Upper lobe of left lung (tissue), 4 donors: ENCODE measurements around the gene PIANP.

Experiments used
- POLR2A ChIP-seq, 4 donors: fragments of 450-650 bp; IDR thresholded peaks; one replicate each; pipeline ENCODE4 v1.5.1; 2016 to 2017; ENCODE audit warnings: antibody characterized with exemption in 4 of 4, mild to moderate bottlenecking in 2 of 4
- POLR2AphosphoS5 ChIP-seq, 2 donors: sonication (generic); formaldehyde crosslinking; IDR thresholded peaks; one replicate each; pipeline ENCODE4 v1.5.1; 2017; ENCODE audit warnings: antibody characterized with exemption in 2 of 2
- TF ChIP-seq, protein P1 (sequence below), 6 experiments: fragments of 450-650 bp in 4 of 6; fragments of 200-600 bp in 2 of 6; sonication (generic) in 2 of 6; IDR thresholded peaks; one replicate each; pipeline ENCODE4 v1.5.1; 2016 to 2019; ENCODE audit warnings: antibody characterized with exemption in 6 of 6

DNA sequence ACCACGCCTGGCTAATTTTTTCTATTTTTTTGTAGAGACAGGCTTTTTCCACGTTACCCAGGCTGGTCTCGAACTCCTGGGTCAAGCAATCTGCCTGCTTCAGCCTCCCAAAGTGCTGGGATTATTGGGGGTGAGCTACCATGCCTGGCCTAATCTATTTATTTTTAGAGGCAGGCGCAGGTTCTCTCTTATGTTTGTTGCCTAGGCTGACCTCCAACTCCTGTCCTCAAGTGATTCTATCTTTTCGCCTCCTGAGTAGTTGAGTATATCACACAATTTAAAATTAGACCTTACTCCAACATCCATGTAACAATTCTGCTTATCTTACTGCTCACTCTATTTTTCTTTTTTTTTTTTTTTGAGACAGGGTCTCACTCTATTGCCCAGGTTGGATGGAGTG is 46.6 kb downstream of the PIANP start:
- TF ChIP-seq, protein P1, sequence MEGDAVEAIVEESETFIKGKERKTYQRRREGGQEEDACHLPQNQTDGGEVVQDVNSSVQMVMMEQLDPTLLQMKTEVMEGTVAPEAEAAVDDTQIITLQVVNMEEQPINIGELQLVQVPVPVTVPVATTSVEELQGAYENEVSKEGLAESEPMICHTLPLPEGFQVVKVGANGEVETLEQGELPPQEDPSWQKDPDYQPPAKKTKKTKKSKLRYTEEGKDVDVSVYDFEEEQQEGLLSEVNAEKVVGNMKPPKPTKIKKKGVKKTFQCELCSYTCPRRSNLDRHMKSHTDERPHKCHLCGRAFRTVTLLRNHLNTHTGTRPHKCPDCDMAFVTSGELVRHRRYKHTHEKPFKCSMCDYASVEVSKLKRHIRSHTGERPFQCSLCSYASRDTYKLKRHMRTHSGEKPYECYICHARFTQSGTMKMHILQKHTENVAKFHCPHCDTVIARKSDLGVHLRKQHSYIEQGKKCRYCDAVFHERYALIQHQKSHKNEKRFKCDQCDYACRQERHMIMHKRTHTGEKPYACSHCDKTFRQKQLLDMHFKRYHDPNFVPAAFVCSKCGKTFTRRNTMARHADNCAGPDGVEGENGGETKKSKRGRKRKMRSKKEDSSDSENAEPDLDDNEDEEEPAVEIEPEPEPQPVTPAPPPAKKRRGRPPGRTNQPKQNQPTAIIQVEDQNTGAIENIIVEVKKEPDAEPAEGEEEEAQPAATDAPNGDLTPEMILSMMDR (IDR thresholded peaks at IDR 0.05) = no peak
- TF ChIP-seq POLR2A (IDR thresholded peaks at IDR 0.05) (no peak), POLR2AphosphoS5 (IDR thresholded peaks at IDR 0.05) (no peak)
